Measurements from ENCODE around the gene GHRHR. TPM values are rescaled to one million over a fixed set of nuclear protein-coding genes. Genes with fewer than 3 reads are reported as not detected.
A peak's percentile ranks its signal among the peaks of the same experiment; 100 is the strongest.

Gene GHRHR
- total and polyA plus RNA-seq, 4 donors = 0.38 to 0.77 (median 0.77) TPM; not detected in 1

- no peak overlapping the region for H3K4me3 ChIP-seq
- no peak overlapping the region for H3K9ac ChIP-seq (ENCODE audit: insufficient read depth in 1 of 2, low read length in 2 of 2)
- ATAC-seq (ENCODE audit: insufficient read depth, low FRiP score) (no peak), DNase-seq (no peak)
- no peaks in the 10 kb centered on the region for H3K9me3 ChIP-seq (ENCODE audit: control insufficient read depth in 4 of 4, insufficient read depth in 3 of 4, low read length in 3 of 4)
- no peak overlapping the region for H3K27ac ChIP-seq (ENCODE audit: low read depth in 1 of 2, low read length in 1 of 2)
- peaks cover 0 to 10% (median 5%) of the 10 kb centered on the region in 5 donors for H3K4me1 ChIP-seq (ENCODE audit: control insufficient read depth in 5 of 5, insufficient read depth in 5 of 5, low read length in 5 of 5)
- WGBS, 2 donors = 87 to 91% methylated on average over 6 of the region's 6 CpGs
- H3K27me3 ChIP-seq (ENCODE audit: control insufficient read depth in 3 of 3, insufficient read depth in 3 of 3, low read length in 2 of 3) = no peaks in the 10 kb centered on the region
- H3K36me3 ChIP-seq (ENCODE audit: control insufficient read depth in 4 of 4, insufficient read depth in 4 of 4, low read length in 4 of 4) = peaks cover 0 to 1% (median 0%) of the 10 kb centered on the region in 4 donors
- TF ChIP-seq, protein P1, sequence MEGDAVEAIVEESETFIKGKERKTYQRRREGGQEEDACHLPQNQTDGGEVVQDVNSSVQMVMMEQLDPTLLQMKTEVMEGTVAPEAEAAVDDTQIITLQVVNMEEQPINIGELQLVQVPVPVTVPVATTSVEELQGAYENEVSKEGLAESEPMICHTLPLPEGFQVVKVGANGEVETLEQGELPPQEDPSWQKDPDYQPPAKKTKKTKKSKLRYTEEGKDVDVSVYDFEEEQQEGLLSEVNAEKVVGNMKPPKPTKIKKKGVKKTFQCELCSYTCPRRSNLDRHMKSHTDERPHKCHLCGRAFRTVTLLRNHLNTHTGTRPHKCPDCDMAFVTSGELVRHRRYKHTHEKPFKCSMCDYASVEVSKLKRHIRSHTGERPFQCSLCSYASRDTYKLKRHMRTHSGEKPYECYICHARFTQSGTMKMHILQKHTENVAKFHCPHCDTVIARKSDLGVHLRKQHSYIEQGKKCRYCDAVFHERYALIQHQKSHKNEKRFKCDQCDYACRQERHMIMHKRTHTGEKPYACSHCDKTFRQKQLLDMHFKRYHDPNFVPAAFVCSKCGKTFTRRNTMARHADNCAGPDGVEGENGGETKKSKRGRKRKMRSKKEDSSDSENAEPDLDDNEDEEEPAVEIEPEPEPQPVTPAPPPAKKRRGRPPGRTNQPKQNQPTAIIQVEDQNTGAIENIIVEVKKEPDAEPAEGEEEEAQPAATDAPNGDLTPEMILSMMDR (IDR thresholded peaks at IDR 0.05; ENCODE audit: control extremely low read depth, extremely low read depth) = no peak
Observed at GRCh38 chr7:30932562-30932961, 31.2 kb upstream of the GHRHR start.

GRCh38 chr7:30933124-30933974, 30.4 kb upstream of the GHRHR start:
- WGBS, 2 donors = 85 to 88% methylated on average over 25 to 26 of the region's 26 CpGs
- Histone ChIP-seq H3K9me3 (ENCODE audit: control insufficient read depth in 4 of 4, insufficient read depth in 3 of 4, low read length in 3 of 4) (no peaks in the 10 kb centered on the region), H3K4me1 (ENCODE audit: control insufficient read depth in 5 of 5, insufficient read depth in 5 of 5, low read length in 5 of 5) (peaks cover 0 to 10% (median 5%) of the 10 kb centered on the region in 5 donors), H3K4me3 (no peak overlapping the region), H3K27ac (ENCODE audit: low read depth in 1 of 2, low read length in 1 of 2) (no peak overlapping the region), H3K36me3 (ENCODE audit: control insufficient read depth in 4 of 4, insufficient read depth in 4 of 4, low read length in 4 of 4) (no peaks in the 10 kb centered on the region), H3K27me3 (ENCODE audit: control insufficient read depth in 3 of 3, insufficient read depth in 3 of 3, low read length in 2 of 3) (no peaks in the 10 kb centered on the region), H3K9ac (ENCODE audit: insufficient read depth in 1 of 2, low read length in 2 of 2) (peak overlapping the region in 1 of 2 donors; percentile 16)
- TF ChIP-seq, protein P1 (IDR thresholded peaks at IDR 0.05; ENCODE audit: control extremely low read depth, extremely low read depth) = no peak
- DNase-seq (peak in 1 of 3 donors; percentile 5), ATAC-seq (ENCODE audit: insufficient read depth, low FRiP score) (no peak)

- peaks cover 0 to 15% (median 5%) of the 10 kb centered on the region in 5 donors for H3K4me1 ChIP-seq (ENCODE audit: control insufficient read depth in 5 of 5, insufficient read depth in 5 of 5, low read length in 5 of 5)
- H3K9ac ChIP-seq (ENCODE audit: insufficient read depth in 1 of 2, low read length in 2 of 2) = no peak overlapping the region
- no peaks in the 10 kb centered on the region for H3K36me3 ChIP-seq (ENCODE audit: control insufficient read depth in 4 of 4, insufficient read depth in 4 of 4, low read length in 4 of 4)
- H3K9me3 ChIP-seq (ENCODE audit: control insufficient read depth in 4 of 4, insufficient read depth in 3 of 4, low read length in 3 of 4) = no peaks in the 10 kb centered on the region
- WGBS, 2 donors = 95 to 97% methylated on average over 5 of the region's 5 CpGs
- no peaks in the 10 kb centered on the region for H3K27me3 ChIP-seq (ENCODE audit: control insufficient read depth in 3 of 3, insufficient read depth in 3 of 3, low read length in 2 of 3)
- no peak overlapping the region for H3K4me3 ChIP-seq
- H3K27ac ChIP-seq (ENCODE audit: low read depth in 1 of 2, low read length in 1 of 2) = no peak overlapping the region
- DNase-seq = no peak
- TF ChIP-seq, protein P1 (IDR thresholded peaks at IDR 0.05; ENCODE audit: control extremely low read depth, extremely low read depth) = no peak
- no peak for ATAC-seq (ENCODE audit: insufficient read depth, low FRiP score)
Observed at GRCh38 chr7:30934225-30934624, 29.5 kb upstream of the GHRHR start.

All from lung (tissue), 12 donors.